Liver (tissue), 9 donors: ENCODE results near the gene ST6GAL1. TPM values are rescaled to one million over a fixed set of nuclear protein-coding genes. Genes with fewer than 3 reads are reported as not detected.

Experiments used
- DNase-seq: peaks from one replicate; pipeline ENCODE4 v3.0.0-alpha.2; 2017; ENCODE audit warnings: low spot score
- H3K27ac ChIP-seq, 2 donors: one replicate each; pipeline ENCODE4 v1.7.0; 2013; ENCODE audit warnings: inconsistent platforms in 2 of 2, low read length in 2 of 2, control low read depth in 1 of 2, low read depth in 1 of 2, mild to moderate bottlenecking in 1 of 2
- H3K27me3 ChIP-seq, 4 donors: one replicate each; pipeline versions ENCODE4 v1.6.1 to v1.7.0; 2013; ENCODE audit warnings: low read length in 3 of 4, inconsistent platforms in 1 of 4, mild to moderate bottlenecking in 1 of 4, moderate library complexity in 1 of 4; ENCODE audit not compliant: control insufficient read depth in 4 of 4, insufficient read depth in 4 of 4
- H3K36me3 ChIP-seq, 4 donors: one replicate each; pipeline versions ENCODE4 v1.6.1 to v1.7.0; 2013; ENCODE audit warnings: low read length in 3 of 4, mild to moderate bottlenecking in 3 of 4, low read depth in 1 of 4, moderate library complexity in 1 of 4; ENCODE audit not compliant: control insufficient read depth in 4 of 4, insufficient read depth in 3 of 4
- H3K4me1 ChIP-seq, 4 donors: one replicate each; pipeline versions ENCODE4 v1.6.1 to v1.7.0; 2013; ENCODE audit warnings: low read length in 3 of 4, mild to moderate bottlenecking in 3 of 4, moderate library complexity in 1 of 4; ENCODE audit not compliant: control insufficient read depth in 4 of 4, insufficient read depth in 4 of 4
- H3K4me3 ChIP-seq, 3 donors: one replicate each; pipeline versions ENCODE4 v1.6.1 to v1.7.0; 2013; ENCODE audit warnings: low read length in 3 of 3, control low read depth in 1 of 3, low read depth in 1 of 3, mild to moderate bottlenecking in 1 of 3
- H3K9ac ChIP-seq, 2 donors: one replicate each; pipeline ENCODE4 v1.7.0; 2013; ENCODE audit warnings: low read length in 2 of 2, mild to moderate bottlenecking in 2 of 2, moderate library complexity in 2 of 2, control low read depth in 1 of 2, low read depth in 1 of 2
- H3K9me3 ChIP-seq, 4 donors: one replicate each; pipeline versions ENCODE4 v1.6.1 to v1.7.0; 2013; ENCODE audit warnings: low read length in 3 of 4; ENCODE audit not compliant: control insufficient read depth in 4 of 4
- ATF3 ChIP-seq: IDR thresholded peaks from 2 replicates; pipeline ENCODE4 v1.6.1; 2016; ENCODE audit warnings: antibody characterized with exemption
- CTCF ChIP-seq: fragments of 150-350 bp; IDR thresholded peaks from 2 replicates; pipeline ENCODE4 v1.5.1; 2017; ENCODE audit warnings: improper control_type of control experiment, low read depth, low read length; ENCODE audit not compliant: missing input control
- EGR1 ChIP-seq, 2 donors: IDR thresholded peaks; 2 replicates each; pipeline ENCODE4 v1.6.1; 2016 to 2018; ENCODE audit warnings: antibody characterized with exemption in 2 of 2, low read depth in 2 of 2
- FOXA1 ChIP-seq: IDR thresholded peaks from 2 replicates; pipeline ENCODE4 v1.6.1; 2016; ENCODE audit warnings: antibody characterized with exemption
- FOXA2 ChIP-seq: IDR thresholded peaks from 2 replicates; pipeline ENCODE4 v1.6.1; 2016; ENCODE audit warnings: antibody characterized with exemption
- GABPA ChIP-seq, 2 donors: IDR thresholded peaks in 1 of 2; conservative IDR thresholded peaks in 1 of 2; 2 replicates each; pipeline ENCODE4 v1.6.1; 2016; ENCODE audit warnings: antibody characterized with exemption in 2 of 2, mild to moderate bottlenecking in 1 of 2, moderate library complexity in 1 of 2
- HNF4A ChIP-seq, 2 donors: conservative IDR thresholded peaks; 2 replicates each; pipeline ENCODE4 v1.6.1; 2016; ENCODE audit warnings: antibody characterized with exemption in 2 of 2, mild to moderate bottlenecking in 2 of 2
- HNF4G ChIP-seq: IDR thresholded peaks from 2 replicates; pipeline ENCODE4 v1.6.1; 2016; ENCODE audit warnings: antibody characterized with exemption
- JUND ChIP-seq, 2 donors: IDR thresholded peaks; 2 replicates each; pipeline ENCODE4 v1.6.1; 2016; ENCODE audit warnings: antibody characterized with exemption in 2 of 2
- MAX ChIP-seq: IDR thresholded peaks from 2 replicates; pipeline ENCODE4 v1.6.1; 2016; ENCODE audit warnings: antibody characterized with exemption
- NR2F2 ChIP-seq: IDR thresholded peaks from 2 replicates; pipeline ENCODE4 v1.6.1; 2016; ENCODE audit warnings: antibody characterized with exemption
- RAD21 ChIP-seq, 2 donors: IDR thresholded peaks; 2 replicates each; pipeline ENCODE4 v1.6.1; 2016; ENCODE audit warnings: antibody characterized with exemption in 2 of 2, mild to moderate bottlenecking in 2 of 2
- REST ChIP-seq: IDR thresholded peaks from 2 replicates; pipeline ENCODE4 v1.6.1; 2016; ENCODE audit warnings: antibody characterized with exemption, mild to moderate bottlenecking
- RXRA ChIP-seq, 2 donors: IDR thresholded peaks; 2 replicates each; pipeline ENCODE4 v1.6.1; 2017 to 2018; ENCODE audit warnings: antibody characterized with exemption in 2 of 2, mild to moderate bottlenecking in 1 of 2
- SP1 ChIP-seq: IDR thresholded peaks from 2 replicates; pipeline ENCODE4 v1.6.1; 2018; ENCODE audit warnings: antibody characterized with exemption, mild to moderate bottlenecking
- TAF1 ChIP-seq: conservative IDR thresholded peaks from 2 replicates; pipeline ENCODE4 v1.6.1; 2016; ENCODE audit warnings: antibody characterized with exemption, mild to moderate bottlenecking
- YY1 ChIP-seq: IDR thresholded peaks from 2 replicates; pipeline ENCODE4 v1.6.1; 2016; ENCODE audit warnings: antibody characterized with exemption, mild to moderate bottlenecking
- ZBTB33 ChIP-seq: IDR thresholded peaks from 2 replicates; pipeline ENCODE4 v1.6.1; 2016; ENCODE audit warnings: antibody characterized with exemption
- WGBS: extraction: QIAGEN DNeasy Blood & Tissue Kit; methylation state at CpG from one replicate; pipeline ENCODE4 v1.1.7; 2013; 5-methylcytosine and 5-hydroxymethylcytosine counted together
- polyA plus RNA-seq, 2 donors: library from polyadenylated mRNA; stranded (reverse) in 1 of 2; unstranded in 1 of 2; fragments of 200-250 nt in 1 of 2; fragments of >200 nt in 1 of 2; fragmentation: Nextera tagmentation in 1 of 2; extraction: Ambion mirVana in 1 of 2; gene quantifications; one replicate each; pipeline versions ENCODE4 v1.2.1 to v1.2.3, GENCODE V29; 2013 to 2015
- total RNA-seq, 2 donors: library from RNA; depleted of rRNA; stranded (reverse); fragments of >200 nt; gene quantifications; one replicate each; pipeline ENCODE4 v1.2.3, GENCODE V29; 2014
- donor health status: healthy.
- donor health status: healthy.
- donor health status: healthy.
- donor health status: healthy.
- donor health status: healthy.

ST6GAL1 gene
- total and polyA plus RNA-seq, 4 donors, result 102 to 425 (median 328) TPM

- TF ChIP-seq MAX (no peak), RXRA (IDR thresholded peaks at IDR 0.05) (no peak), JUND (IDR thresholded peaks at IDR 0.05) (no peak), CTCF (no peak), ATF3 (no peak)
- H3K9ac ChIP-seq, result peak overlapping the region in 1 of 2 donors; percentile 21
- H3K36me3 ChIP-seq, result peaks cover 0 to 4% (median 0%) of the 10 kb centered on the region in 4 donors
- no peaks in the 10 kb centered on the region for H3K27me3 ChIP-seq
- no peaks in the 10 kb centered on the region for H3K9me3 ChIP-seq
- no peak overlapping the region for H3K4me3 ChIP-seq
- WGBS, result 84% methylated on average over 7 of the region's 7 CpGs
- peak overlapping the region; percentile 91 to 98 for H3K27ac ChIP-seq
- peaks cover 12 to 49% (median 35%) of the 10 kb centered on the region in 4 donors for H3K4me1 ChIP-seq
- DNase-seq, result no peak
These were observed 43.4 kb downstream of the ST6GAL1 start for GRCh38 chr3:186973702-186974101.

- H3K4me3 ChIP-seq, result peak overlapping the region in 1 of 3 donors; percentile 25
- no peaks in the 10 kb centered on the region for H3K27me3 ChIP-seq
- peak; percentile 53 for DNase-seq
- peak overlapping the region; percentile 91 to 98 for H3K27ac ChIP-seq
- no peaks in the 10 kb centered on the region for H3K9me3 ChIP-seq
- WGBS, result 40% methylated on average over 9 of the region's 9 CpGs
- peak overlapping the region in 1 of 2 donors; percentile 36 for H3K9ac ChIP-seq
- H3K4me1 ChIP-seq, result peaks cover 12 to 51% (median 37%) of the 10 kb centered on the region in 4 donors
- peaks cover 0 to 4% (median 0%) of the 10 kb centered on the region in 4 donors for H3K36me3 ChIP-seq
- TF ChIP-seq YY1 (peak; percentile 93), HNF4A (conservative IDR thresholded peaks at IDR 0.05) (peak; percentile 95 to 97), ATF3 (peak; percentile 87), JUND (IDR thresholded peaks at IDR 0.05) (peak; percentile 79 to 94), FOXA2 (peak; percentile 97), RAD21 (IDR thresholded peaks at IDR 0.05) (peak; percentile 54 to 71), GABPA (IDR thresholded peaks at IDR 0.05 in 1 of 2, conservative IDR thresholded peaks at IDR 0.05 in 1 of 2) (peak in 1 of 2 donors; percentile 60), HNF4G (peak; percentile 85), MAX (peak; percentile 96), FOXA1 (peak; percentile 98), RXRA (IDR thresholded peaks at IDR 0.05) (peak; percentile 96 to 97), NR2F2 (no peak), REST (peak; percentile 81), SP1 (peak; percentile 96), EGR1 (IDR thresholded peaks at IDR 0.05; ENCODE audit: low read depth in 2 of 2) (peak; percentile 74 to 91), CTCF (no peak), ZBTB33 (peak; percentile 94), TAF1 (peak; percentile 52)
These were observed 44.5 kb downstream of the ST6GAL1 start for GRCh38 chr3:186974824-186975313.
